Measurements from ENCODE around the gene GRAP2. TPM values are rescaled to one million over a fixed set of nuclear protein-coding genes. Genes with fewer than 3 reads are reported as not detected.

The GRAP2 gene
- total and polyA plus RNA-seq, 2 experiments from 2014 or later, result 0.42 TPM; not detected in 1

DNA sequence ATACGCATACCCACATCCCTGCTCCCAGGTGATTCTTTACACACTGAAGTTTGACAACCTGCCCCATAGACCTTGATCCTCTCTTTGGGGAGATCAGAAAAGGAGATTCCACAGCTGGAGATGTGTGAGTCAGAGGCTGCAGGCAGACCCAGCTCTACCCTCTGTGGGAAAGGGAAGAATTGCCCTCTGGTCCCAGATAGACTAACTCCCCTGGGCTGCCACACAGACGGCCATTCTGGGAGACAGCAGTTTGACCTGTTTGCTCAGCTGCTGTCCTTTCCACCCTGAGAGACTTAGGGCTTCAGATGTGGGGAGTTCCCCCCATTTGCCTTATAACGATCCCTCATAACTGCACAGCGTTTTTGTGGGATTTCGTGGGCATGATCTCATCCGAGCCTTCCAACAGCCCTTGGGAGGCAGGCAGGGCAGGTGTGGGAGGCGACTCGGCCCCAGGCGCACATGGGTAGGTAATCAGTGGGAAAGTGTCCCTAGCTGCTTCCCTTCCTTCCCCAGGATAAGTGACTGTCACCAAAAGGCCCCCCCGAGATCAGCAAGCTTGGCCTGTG is 107.9 kb downstream of the GRAP2 start:
- H3K27me3 Mint-ChIP-seq (ENCODE audit: insufficient read depth, low read depth, poor library complexity), result peaks cover 12% of the 10 kb centered on the region
- ATAC-seq (peak; percentile 19), DNase-seq (ENCODE audit: low spot score) (no peak)
- H3K4me3 Mint-ChIP-seq, result peak overlapping the region; percentile 58; the same call in 2 of the 3 replicates
- Histone ChIP-seq H3K9me2 (ENCODE audit: insufficient read depth) (no peaks in the 10 kb centered on the region), H3K4me1 (ENCODE audit: insufficient read depth) (peaks cover 28% of the 10 kb centered on the region), H3K4me3 (peak overlapping the region; percentile 30; the same call in 1 of the 2 replicates), H2AFZ (no peak overlapping the region), H4K20me1 (replicated peaks; ENCODE audit: insufficient read depth) (peaks cover 35% of the 10 kb centered on the region), H3K27me3 (ENCODE audit: insufficient read depth) (no peaks in the 10 kb centered on the region), H3K4me2 (peak overlapping the region; percentile 57), H3K27ac (ENCODE audit: low read depth) (0 out of 2 replicates have a peak overlapping the region, but pooled peaks have one; percentile 14), H3K36me3 (ENCODE audit: insufficient read depth) (no peaks in the 10 kb centered on the region), H3K79me2 (replicated peaks; ENCODE audit: insufficient read depth) (peaks cover 53% of the 10 kb centered on the region), H3F3A (replicated peaks; ENCODE audit: low read depth) (0 out of 2 replicates have a peak, but pooled peaks cover 6% of the 10 kb centered on the region)
- H3K4me1 Mint-ChIP-seq, result peaks cover 50% of the 10 kb centered on the region
- TF ChIP-seq EZH2phosphoT487 (IDR thresholded peaks at IDR 0.05; ENCODE audit: unreplicated experiment), result no peak
- TF ChIP-seq CREB1 (CRISPR knock-in tag; IDR thresholded peaks at IDR 0.05; ENCODE audit: low read depth), result no peak
- H3K27ac Mint-ChIP-seq, result no peak overlapping the region
- no peaks in the 10 kb centered on the region; the same call in 2 of the 3 replicates for H3K9me3 Mint-ChIP-seq
- H3K36me3 Mint-ChIP-seq (ENCODE audit: low read depth), result peaks cover 14% of the 10 kb centered on the region

DNA sequence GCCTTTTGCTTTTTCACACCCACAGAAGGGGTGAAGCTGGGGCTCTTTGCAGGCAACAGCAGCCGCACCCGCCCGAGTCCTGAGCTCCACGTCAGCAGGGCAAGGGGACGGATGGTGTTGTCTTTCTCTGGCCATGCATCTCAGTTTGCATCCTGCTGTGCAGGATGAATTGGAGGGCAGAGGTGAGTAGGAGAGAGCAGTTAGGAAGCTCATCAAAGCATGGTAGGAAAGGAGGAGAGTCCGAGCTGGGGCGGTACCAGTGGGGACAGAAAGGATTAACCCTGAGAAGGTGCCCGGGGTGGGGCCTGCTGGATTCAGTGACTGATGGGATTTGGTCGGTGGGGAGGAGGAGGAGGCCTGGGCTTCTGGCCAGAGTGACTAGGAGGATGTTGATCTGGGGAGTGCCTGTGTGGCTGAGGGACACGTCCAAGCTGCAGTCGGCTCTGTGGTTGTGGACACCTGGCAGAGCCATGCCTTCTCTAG is 108.4 kb downstream of the GRAP2 start:
- H3K4me2 ChIP-seq, result peak overlapping the region; percentile 57
- peaks cover 49% of the 10 kb centered on the region for H3K4me1 Mint-ChIP-seq
- ATAC-seq (peak; percentile 87), DNase-seq (ENCODE audit: low spot score) (peak; percentile 88)
- H3K27ac ChIP-seq (ENCODE audit: low read depth), result no peak overlapping the region
- H3K4me3 Mint-ChIP-seq, result peak overlapping the region; percentile 58
- H3K4me1 ChIP-seq (ENCODE audit: insufficient read depth), result peaks cover 27% of the 10 kb centered on the region
- no peaks in the 10 kb centered on the region for H3K9me2 ChIP-seq (ENCODE audit: insufficient read depth)
- H3F3A ChIP-seq (replicated peaks; ENCODE audit: low read depth), result 0 out of 2 replicates have a peak, but pooled peaks cover 6% of the 10 kb centered on the region
- H3K79me2 ChIP-seq (replicated peaks; ENCODE audit: insufficient read depth), result peaks cover 53% of the 10 kb centered on the region
- no peak overlapping the region for H3K27ac Mint-ChIP-seq
- peak overlapping the region; percentile 30; the same call in 1 of the 2 replicates for H3K4me3 ChIP-seq
- H3K36me3 Mint-ChIP-seq (ENCODE audit: low read depth), result peaks cover 14% of the 10 kb centered on the region
- peaks cover 11% of the 10 kb centered on the region for H3K27me3 Mint-ChIP-seq (ENCODE audit: insufficient read depth, low read depth, poor library complexity)
- H3K27me3 ChIP-seq (ENCODE audit: insufficient read depth), result no peaks in the 10 kb centered on the region
- TF ChIP-seq, protein P1, sequence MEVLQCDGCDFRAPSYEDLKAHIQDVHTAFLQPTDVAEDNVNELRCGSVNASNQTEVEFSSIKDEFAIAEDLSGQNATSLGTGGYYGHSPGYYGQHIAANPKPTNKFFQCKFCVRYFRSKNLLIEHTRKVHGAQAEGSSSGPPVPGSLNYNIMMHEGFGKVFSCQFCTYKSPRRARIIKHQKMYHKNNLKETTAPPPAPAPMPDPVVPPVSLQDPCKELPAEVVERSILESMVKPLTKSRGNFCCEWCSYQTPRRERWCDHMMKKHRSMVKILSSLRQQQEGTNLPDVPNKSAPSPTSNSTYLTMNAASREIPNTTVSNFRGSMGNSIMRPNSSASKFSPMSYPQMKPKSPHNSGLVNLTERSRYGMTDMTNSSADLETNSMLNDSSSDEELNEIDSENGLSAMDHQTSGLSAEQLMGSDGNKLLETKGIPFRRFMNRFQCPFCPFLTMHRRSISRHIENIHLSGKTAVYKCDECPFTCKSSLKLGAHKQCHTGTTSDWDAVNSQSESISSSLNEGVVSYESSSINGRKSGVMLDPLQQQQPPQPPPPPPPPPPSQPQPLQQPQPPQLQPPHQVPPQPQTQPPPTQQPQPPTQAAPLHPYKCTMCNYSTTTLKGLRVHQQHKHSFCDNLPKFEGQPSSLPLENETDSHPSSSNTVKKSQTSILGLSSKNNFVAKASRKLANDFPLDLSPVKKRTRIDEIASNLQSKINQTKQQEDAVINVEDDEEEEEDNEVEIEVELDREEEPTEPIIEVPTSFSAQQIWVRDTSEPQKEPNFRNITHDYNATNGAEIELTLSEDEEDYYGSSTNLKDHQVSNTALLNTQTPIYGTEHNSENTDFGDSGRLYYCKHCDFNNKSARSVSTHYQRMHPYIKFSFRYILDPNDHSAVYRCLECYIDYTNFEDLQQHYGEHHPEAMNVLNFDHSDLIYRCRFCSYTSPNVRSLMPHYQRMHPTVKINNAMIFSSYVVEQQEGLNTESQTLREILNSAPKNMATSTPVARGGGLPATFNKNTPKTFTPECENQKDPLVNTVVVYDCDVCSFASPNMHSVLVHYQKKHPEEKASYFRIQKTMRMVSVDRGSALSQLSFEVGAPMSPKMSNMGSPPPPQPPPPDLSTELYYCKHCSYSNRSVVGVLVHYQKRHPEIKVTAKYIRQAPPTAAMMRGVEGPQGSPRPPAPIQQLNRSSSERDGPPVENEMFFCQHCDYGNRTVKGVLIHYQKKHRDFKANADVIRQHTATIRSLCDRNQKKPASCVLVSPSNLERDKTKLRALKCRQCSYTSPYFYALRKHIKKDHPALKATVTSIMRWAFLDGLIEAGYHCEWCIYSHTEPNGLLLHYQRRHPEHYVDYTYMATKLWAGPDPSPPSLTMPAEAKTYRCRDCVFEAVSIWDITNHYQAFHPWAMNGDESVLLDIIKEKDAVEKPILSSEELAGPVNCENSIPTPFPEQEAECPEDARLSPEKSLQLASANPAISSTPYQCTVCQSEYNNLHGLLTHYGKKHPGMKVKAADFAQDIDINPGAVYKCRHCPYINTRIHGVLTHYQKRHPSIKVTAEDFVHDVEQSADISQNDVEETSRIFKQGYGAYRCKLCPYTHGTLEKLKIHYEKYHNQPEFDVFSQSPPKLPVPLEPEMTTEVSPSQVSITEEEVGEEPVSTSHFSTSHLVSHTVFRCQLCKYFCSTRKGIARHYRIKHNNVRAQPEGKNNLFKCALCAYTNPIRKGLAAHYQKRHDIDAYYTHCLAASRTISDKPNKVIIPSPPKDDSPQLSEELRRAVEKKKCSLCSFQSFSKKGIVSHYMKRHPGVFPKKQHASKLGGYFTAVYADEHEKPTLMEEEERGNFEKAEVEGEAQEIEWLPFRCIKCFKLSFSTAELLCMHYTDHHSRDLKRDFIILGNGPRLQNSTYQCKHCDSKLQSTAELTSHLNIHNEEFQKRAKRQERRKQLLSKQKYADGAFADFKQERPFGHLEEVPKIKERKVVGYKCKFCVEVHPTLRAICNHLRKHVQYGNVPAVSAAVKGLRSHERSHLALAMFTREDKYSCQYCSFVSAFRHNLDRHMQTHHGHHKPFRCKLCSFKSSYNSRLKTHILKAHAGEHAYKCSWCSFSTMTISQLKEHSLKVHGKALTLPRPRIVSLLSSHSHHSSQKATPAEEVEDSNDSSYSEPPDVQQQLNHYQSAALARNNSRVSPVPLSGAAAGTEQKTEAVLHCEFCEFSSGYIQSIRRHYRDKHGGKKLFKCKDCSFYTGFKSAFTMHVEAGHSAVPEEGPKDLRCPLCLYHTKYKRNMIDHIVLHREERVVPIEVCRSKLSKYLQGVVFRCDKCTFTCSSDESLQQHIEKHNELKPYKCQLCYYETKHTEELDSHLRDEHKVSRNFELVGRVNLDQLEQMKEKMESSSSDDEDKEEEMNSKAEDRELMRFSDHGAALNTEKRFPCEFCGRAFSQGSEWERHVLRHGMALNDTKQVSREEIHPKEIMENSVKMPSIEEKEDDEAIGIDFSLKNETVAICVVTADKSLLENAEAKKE (CRISPR knock-in tag; IDR thresholded peaks at IDR 0.05), result peak; percentile 42; the same call in 1 of the 2 replicates
- TF ChIP-seq, protein P2, sequence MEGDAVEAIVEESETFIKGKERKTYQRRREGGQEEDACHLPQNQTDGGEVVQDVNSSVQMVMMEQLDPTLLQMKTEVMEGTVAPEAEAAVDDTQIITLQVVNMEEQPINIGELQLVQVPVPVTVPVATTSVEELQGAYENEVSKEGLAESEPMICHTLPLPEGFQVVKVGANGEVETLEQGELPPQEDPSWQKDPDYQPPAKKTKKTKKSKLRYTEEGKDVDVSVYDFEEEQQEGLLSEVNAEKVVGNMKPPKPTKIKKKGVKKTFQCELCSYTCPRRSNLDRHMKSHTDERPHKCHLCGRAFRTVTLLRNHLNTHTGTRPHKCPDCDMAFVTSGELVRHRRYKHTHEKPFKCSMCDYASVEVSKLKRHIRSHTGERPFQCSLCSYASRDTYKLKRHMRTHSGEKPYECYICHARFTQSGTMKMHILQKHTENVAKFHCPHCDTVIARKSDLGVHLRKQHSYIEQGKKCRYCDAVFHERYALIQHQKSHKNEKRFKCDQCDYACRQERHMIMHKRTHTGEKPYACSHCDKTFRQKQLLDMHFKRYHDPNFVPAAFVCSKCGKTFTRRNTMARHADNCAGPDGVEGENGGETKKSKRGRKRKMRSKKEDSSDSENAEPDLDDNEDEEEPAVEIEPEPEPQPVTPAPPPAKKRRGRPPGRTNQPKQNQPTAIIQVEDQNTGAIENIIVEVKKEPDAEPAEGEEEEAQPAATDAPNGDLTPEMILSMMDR (conservative IDR thresholded peaks at IDR 0.05; ENCODE audit: low read depth in 2 of 2), result no peak
- no peak for TF ChIP-seq ZNF331 (CRISPR knock-in tag; IDR thresholded peaks at IDR 0.05; ENCODE audit: low read depth)
- TF ChIP-seq CREB1 (CRISPR knock-in tag; IDR thresholded peaks at IDR 0.05; ENCODE audit: low read depth), result peak; percentile 75
- no peak overlapping the region for H2AFZ ChIP-seq
- H4K20me1 ChIP-seq (replicated peaks; ENCODE audit: insufficient read depth), result peaks cover 34% of the 10 kb centered on the region
- no peaks in the 10 kb centered on the region for H3K36me3 ChIP-seq (ENCODE audit: insufficient read depth)
- H3K9me3 Mint-ChIP-seq, result no peaks in the 10 kb centered on the region
